ENCODE results near the gene NAT14. TPM values are rescaled to one million over a fixed set of nuclear protein-coding genes. Genes with fewer than 3 reads are reported as not detected.
A peak's percentile ranks its signal among the peaks of the same experiment; 100 is the strongest.
"Not testable (repeated sequence)": the region's sequence is repeated elsewhere in the genome, so short reads cannot be mapped to it uniquely, and the experiment has no call there.

Gene NAT14
- polyA plus RNA-seq, 1 donor from 2014 or later: 6.1 TPM

DNA sequence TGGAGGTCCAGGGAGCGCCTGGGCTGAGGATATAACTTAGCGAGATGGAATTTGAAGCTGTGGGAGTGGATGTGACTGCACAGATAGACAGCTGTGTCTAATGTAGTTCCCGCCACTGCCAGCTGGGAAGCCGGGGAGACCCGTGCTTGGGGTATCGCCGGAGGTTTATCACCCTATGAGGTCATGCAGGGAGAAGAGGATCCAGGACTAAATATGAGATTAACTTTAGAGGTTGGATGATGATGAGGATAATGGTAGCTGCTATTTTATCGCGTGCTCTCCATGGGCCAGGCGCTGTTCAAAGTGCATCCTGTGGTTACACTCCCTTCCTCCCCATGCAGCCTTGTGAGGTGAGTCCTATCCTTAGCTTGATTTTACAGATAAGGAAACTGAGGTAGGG, 23.1 kb downstream of the NAT14 start:
- Mint-ChIP-seq H3K27ac (no peak overlapping the region), H3K27me3 (peaks cover 3% of the 10 kb centered on the region), H3K36me3 (peaks cover 2% of the 10 kb centered on the region), H3K4me1 (peaks cover 3 to 12% (median 4%) of the 10 kb centered on the region in 3 donors), H3K4me3 (peak overlapping the region in 1 of 4 donors; percentile 7), H3K9me3 (no peaks in the 10 kb centered on the region)

DNA sequence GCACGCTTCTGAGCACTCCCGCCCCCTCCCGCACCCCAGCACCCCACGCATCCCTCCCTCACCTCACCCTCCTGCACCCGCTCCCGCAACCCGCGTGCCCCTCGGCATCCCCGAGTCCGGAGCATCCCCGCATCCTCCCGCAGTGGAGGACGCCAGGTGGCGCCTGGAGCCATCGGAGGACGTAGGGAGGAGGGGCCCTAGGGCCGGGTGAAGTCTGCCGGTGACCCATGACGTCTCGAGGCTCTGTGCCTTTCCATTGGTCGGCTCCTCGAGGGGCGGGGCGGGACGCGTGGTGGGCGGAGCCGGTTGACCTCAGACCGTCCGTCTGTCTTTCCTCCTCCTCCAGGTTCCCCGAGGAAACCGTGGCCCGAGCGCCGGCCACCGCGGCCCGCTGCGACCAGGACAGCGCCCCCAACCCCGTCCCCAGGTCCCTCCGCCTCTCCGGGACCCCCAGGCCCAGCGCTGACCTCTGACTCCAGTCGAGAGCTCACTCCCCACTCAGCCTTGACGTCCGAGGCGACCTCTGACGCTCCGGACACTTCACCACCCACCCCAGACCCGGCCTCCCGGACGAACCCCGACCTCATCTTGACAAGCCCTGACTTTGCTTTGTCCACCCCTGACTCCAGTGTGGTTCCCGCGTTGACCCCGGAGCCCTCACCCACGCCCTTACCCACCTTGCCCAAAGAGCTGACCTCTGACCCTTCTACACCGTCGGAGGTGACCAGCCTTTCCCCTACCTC, 32.1 kb downstream of the NAT14 start:
- H3K27ac Mint-ChIP-seq: peak overlapping the region in 2 of 3 donors; percentile 31 to 84
- peaks cover 0 to 3% (median 0%) of the 10 kb centered on the region in 3 donors for H3K4me1 Mint-ChIP-seq
- no peaks in the 10 kb centered on the region for H3K36me3 Mint-ChIP-seq
- no peaks in the 10 kb centered on the region for H3K9me3 Mint-ChIP-seq
- H3K27me3 Mint-ChIP-seq: no peaks in the 10 kb centered on the region
- H3K4me3 Mint-ChIP-seq: peak overlapping the region; percentile 59 to 85 (median 77)

DNA sequence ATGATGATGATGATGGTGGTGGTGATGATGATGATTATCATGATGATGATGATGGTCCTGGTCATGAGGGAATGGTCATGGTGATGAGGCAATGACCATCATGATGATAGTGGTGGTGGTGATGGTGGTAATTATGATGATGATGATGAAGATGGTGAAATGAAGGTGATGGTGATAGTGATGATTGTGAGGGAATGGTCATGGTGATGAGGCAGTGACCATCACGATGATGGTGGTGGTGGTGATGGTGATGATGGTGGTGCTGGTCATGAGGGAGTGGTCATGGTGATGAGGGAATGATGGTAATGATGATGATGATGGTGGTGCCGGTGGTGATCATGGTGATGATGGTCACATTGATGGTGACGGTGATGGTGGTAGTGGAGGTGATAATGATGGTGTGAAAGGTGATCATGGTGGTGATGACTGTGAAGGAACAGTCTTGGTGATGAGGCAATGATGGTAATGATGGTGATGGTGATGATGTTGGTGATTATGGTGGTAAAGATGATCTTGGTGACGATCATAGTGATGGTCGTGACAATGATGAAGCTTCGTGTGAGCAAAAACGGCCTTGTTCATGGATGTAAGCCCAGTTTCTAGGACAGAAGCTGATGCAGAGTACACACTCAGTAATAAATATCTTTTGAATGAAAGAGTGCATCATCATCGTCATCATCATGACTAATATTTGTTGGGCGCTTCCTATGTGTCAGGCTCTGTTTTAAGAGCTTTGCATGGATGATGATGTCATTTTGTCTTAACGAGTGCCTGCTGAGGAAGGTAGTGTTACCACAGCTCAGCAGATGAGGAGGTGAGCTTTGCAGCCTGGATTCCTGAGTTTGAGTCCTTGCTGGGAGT, 34.7 kb downstream of the NAT14 start:
- Mint-ChIP-seq H3K9me3 (no peaks in the 10 kb centered on the region), H3K36me3 (no peaks in the 10 kb centered on the region), H3K27me3 (no peaks in the 10 kb centered on the region), H3K4me3 (no peak overlapping the region), H3K27ac (no peak overlapping the region), H3K4me1 (peaks cover 0 to 3% (median 0%) of the 10 kb centered on the region in 3 donors)

DNA sequence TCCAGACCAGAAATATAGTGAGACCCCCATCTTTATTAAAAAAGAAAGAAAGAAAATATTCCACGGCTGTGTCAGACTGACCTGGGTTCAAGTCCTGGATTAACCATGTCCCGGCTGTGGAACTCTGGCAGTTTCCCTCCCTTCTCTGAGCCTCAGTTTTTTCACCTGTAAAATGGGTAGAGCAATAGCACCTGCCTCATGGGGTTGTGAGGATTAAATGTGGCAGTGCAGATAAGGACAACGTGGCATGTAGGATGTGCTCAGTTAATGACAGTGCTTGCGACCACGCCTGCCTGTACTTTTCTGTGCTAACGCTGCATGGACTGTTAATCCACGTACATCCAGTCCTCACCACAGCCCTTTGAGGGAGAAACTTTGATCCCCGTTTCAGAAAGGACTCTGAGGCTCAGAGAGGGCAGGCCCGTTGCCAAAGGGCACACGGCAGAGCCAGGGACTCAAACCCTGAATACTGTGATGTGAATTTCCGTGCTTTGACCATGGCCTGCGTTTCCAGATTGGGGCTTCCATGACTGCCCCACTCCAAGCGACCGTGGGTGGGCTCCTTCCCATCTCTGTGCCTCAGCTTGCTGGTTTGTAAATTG, 35.8 kb downstream of the NAT14 start:
- H3K27me3 Mint-ChIP-seq: no peaks in the 10 kb centered on the region
- H3K4me1 Mint-ChIP-seq: peaks cover 0 to 3% (median 0%) of the 10 kb centered on the region in 3 donors

DNA sequence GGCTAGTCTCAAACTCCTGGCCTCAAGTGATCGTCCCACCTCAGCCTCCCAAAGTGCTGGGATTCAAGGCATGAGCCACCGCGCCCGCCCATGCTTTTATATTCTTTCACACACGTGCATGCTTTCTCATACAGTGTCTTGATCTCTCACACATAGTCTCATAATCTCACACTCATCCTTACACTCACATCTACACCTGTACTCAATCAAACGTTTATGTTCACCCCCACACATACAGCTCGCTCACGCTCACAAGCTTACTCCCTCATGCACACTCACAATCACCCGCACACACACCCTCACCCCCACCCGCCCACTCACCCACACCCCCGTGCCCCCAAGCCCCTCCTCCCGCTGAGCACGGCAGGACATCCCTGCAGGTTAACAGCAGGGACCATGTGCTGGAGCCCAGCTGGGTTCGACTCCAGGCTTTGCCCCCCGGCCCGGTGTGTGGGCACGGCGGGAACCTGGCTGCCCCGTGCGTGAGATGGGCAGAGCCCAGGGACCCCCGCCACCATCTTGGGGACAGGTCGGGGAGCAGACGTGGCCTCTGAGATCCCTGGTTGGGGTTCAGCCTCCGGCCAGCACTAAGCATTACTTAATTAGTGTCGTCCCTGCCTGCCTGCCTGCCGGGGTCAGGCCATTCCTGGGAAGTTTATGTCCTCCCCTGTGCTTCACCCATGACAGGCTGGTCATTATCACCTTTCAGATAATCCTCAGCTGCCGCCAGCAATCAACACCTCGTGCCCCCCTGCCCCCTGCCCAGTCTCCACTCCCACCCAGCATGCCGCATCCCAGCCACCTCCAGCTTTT, 40.5 kb downstream of the NAT14 start:
- Mint-ChIP-seq H3K4me3 (peak overlapping the region in 1 of 4 donors; percentile 33), H3K36me3 (no peaks in the 10 kb centered on the region), H3K9me3 (no peaks in the 10 kb centered on the region), H3K27ac (peak overlapping the region in 1 of 3 donors; percentile 4), H3K27me3 (no peaks in the 10 kb centered on the region), H3K4me1 (no peaks in the 10 kb centered on the region)

More for the DNA sequence above, 35.8 kb downstream of the NAT14 start:
- H3K4me3 Mint-ChIP-seq: no peak overlapping the region
- H3K27ac Mint-ChIP-seq: no peak overlapping the region
- H3K9me3 Mint-ChIP-seq: no peaks in the 10 kb centered on the region
- no peaks in the 10 kb centered on the region for H3K36me3 Mint-ChIP-seq

GRCh38 chr19:55526216-55527196, 41.5 kb downstream of the NAT14 start:
- no peaks in the 10 kb centered on the region for H3K9me3 Mint-ChIP-seq
- H3K27me3 Mint-ChIP-seq: no peaks in the 10 kb centered on the region
- no peak overlapping the region for H3K4me3 Mint-ChIP-seq
- no peaks in the 10 kb centered on the region for H3K36me3 Mint-ChIP-seq
- no peaks in the 10 kb centered on the region for H3K4me1 Mint-ChIP-seq
- no peak overlapping the region for H3K27ac Mint-ChIP-seq

DNA sequence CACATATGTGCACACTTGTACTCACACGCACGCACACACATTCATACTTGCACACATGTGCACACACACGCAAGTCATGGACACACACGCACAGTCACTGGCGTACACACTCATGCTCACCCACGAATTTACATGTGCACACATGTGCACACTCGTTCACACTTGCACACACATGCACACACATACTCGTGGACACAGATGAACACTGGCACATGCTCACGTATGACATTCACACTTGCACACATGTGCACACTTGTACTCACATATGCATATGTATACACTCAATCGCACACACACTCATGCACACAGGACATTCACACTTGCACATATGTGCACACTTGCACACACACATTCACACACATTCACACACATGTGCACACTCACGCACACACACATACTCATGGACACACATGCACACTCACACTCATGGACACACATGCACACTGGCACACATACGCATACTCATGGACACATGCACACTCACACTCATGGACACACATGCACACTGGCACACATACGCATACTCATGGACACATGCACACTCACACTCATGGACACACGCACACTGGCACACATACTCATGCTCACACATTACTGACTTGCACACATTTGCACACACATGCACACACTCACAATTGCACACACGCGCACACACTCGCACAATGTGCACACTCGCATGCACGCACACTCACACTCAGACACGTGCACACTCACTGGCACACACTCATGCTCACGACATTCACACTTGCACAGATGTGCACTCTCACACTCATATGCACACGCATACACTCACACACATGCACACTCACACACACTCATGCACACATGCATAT, 42.4 kb downstream of the NAT14 start:
- Mint-ChIP-seq H3K4me1 (no peaks in the 10 kb centered on the region), H3K9me3 (no peaks in the 10 kb centered on the region), H3K4me3 (no peak overlapping the region), H3K36me3 (no peaks in the 10 kb centered on the region), H3K27ac (no peak overlapping the region), H3K27me3 (no peaks in the 10 kb centered on the region)

DNA sequence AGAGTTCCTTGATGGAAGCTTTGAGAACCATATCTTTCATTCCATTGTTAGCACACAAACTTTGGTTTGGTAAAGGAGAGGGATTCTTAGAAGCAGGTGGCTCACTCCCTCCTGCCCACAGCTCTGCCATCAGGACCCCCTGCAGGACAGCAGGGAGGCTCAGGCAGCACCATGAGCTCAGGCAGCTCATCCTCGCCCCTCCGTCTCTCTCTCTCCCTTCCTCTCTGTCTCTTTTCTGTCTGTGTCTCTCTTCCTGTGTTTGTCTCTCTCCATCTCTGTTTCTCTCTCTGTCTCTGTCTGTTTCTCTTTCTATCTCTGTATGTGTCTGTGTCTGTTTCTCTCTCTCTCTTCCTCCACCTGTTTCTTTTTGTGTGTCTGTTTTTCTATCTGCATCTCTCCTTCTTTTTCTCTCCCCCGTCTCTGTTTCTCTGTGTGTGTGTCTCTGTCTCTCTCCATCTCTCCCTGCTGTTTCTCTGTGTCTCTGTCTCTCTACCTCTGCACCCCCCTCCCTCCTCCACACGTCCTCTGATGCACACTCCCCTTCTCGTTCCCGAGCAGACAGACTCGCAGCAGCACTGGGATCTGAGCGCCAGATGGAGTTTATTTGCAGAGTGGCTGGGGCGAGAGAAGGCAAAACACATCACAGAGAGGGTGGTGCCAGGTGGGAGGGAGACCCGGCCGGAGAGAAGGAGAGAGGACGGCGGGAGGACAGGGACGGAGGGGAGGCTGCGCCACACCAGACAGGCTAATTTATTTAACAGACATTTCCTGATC, 43.2 kb downstream of the NAT14 start:
- Mint-ChIP-seq H3K4me1 (no peaks in the 10 kb centered on the region), H3K27me3 (no peaks in the 10 kb centered on the region), H3K4me3 (no peak overlapping the region), H3K27ac (no peak overlapping the region), H3K9me3 (no peaks in the 10 kb centered on the region), H3K36me3 (no peaks in the 10 kb centered on the region)

- H3K27me3 Mint-ChIP-seq: peaks cover 1% of the 10 kb centered on the region
- peaks cover 2% of the 10 kb centered on the region for H3K36me3 Mint-ChIP-seq
- H3K4me3 Mint-ChIP-seq: no peak overlapping the region
- no peak overlapping the region for H3K27ac Mint-ChIP-seq
- no peaks in the 10 kb centered on the region for H3K9me3 Mint-ChIP-seq
- no peaks in the 10 kb centered on the region for H3K4me1 Mint-ChIP-seq
These were observed 44.7 kb downstream of the NAT14 start for GRCh38 chr19:55529636-55530234.

DNA sequence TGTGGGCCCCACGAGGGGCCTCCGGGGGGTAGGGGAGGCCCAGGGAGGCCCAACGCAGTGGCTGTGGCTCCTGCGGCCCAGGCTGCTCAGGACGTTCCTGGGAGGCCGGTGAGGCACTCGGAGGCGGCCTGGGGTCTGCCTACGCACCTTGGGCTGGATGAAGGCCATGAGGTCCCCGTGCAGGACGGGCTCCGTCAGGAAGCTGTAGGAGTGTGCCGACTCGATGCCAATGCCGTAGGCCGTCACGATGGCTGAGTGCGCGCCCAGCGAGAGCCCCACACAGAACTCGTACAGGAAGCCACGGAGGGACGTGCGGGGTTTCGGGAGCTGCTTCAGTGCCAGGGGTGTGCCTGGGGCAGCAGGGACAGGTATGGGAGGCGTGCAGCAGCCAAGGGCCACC, 46.0 kb downstream of the NAT14 start:
- Mint-ChIP-seq H3K27ac (no peak overlapping the region), H3K4me3 (no peak overlapping the region), H3K27me3 (peaks cover 1% of the 10 kb centered on the region), H3K9me3 (no peaks in the 10 kb centered on the region), H3K4me1 (no peaks in the 10 kb centered on the region), H3K36me3 (peaks cover 2% of the 10 kb centered on the region)

- H3K4me1 Mint-ChIP-seq, H3K9me3 Mint-ChIP-seq, H3K36me3 Mint-ChIP-seq, H3K4me3 Mint-ChIP-seq, H3K27me3 Mint-ChIP-seq, H3K27ac Mint-ChIP-seq: not testable (repeated sequence)
These were observed 49.3 kb downstream of the NAT14 start for GRCh38 chr19:55534280-55534679.

GRCh38 chr19:55535173-55535964, 50.4 kb downstream of the NAT14 start:
- H3K36me3 Mint-ChIP-seq: peaks cover 2% of the 10 kb centered on the region
- no peaks in the 10 kb centered on the region for H3K9me3 Mint-ChIP-seq
- no peaks in the 10 kb centered on the region for H3K4me1 Mint-ChIP-seq
- H3K27ac Mint-ChIP-seq: no peak overlapping the region
- no peak overlapping the region for H3K4me3 Mint-ChIP-seq
- peaks cover 1% of the 10 kb centered on the region for H3K27me3 Mint-ChIP-seq
